SU-DHL-6 (cell line): ENCODE measurements around the gene DLX6.

ENCODE experiments used
- H2AFZ ChIP-seq: fragments of 200-600 bp; sonication (generic); 2 replicates; pipeline ENCODE4 v1.6.1; 2014; ENCODE audit warnings: low read depth, mild to moderate bottlenecking, moderate library complexity, mixed read lengths, antibody characterized with exemption, low read length; ENCODE audit not compliant: severe bottlenecking
- H3F3A ChIP-seq: fragments of 200-600 bp; shearing (Covaris generic); 2 replicates; pipeline ENCODE4 v1.6.0; 2016; ENCODE audit warnings: antibody characterized with exemption, mild to moderate bottlenecking; ENCODE audit not compliant: insufficient read depth
- H3K27ac ChIP-seq: fragments of 200-600 bp; sonication (generic); 2 replicates; pipeline ENCODE4 v1.5.1; 2016; ENCODE audit warnings: low read depth, mild to moderate bottlenecking, low read length, moderate library complexity, mixed read lengths
- H3K27me3 ChIP-seq: fragments of 200-600 bp; sonication (generic), shearing (Covaris generic); 2 replicates; pipeline ENCODE4 v1.6.0; 2014; ENCODE audit warnings: mild to moderate bottlenecking, low read length
- H3K36me3 ChIP-seq: fragments of 200-600 bp; sonication (generic); 2 replicates; pipeline ENCODE4 v1.6.1; 2014; ENCODE audit warnings: mild to moderate bottlenecking, low read length, mixed read lengths
- H3K4me2 ChIP-seq: fragments of 300-600, 200-600 bp; shearing (Covaris generic), sonication (generic); 2 replicates; pipeline ENCODE4 v1.6.0; 2014; ENCODE audit warnings: low read length, low read depth, mild to moderate bottlenecking; ENCODE audit not compliant: poor library complexity, severe bottlenecking
- H3K4me3 ChIP-seq: fragments of 200-600 bp; sonication (generic); 2 replicates; pipeline ENCODE4 v1.5.1; 2014; ENCODE audit warnings: antibody characterized with exemption, low read length, mild to moderate bottlenecking, mixed read lengths; ENCODE audit not compliant: insufficient read depth, poor library complexity, severe bottlenecking
- H3K79me2 ChIP-seq: fragments of 200-600 bp; sonication (generic); 2 replicates; pipeline ENCODE4 v1.6.1; 2014; ENCODE audit warnings: mild to moderate bottlenecking, low read length, moderate library complexity; ENCODE audit not compliant: insufficient read depth
- H3K9ac ChIP-seq: fragments of 200-600 bp; sonication (generic); 2 replicates; pipeline ENCODE4 v1.7.0; 2014; ENCODE audit warnings: mild to moderate bottlenecking, low read length
- H3K9me2 ChIP-seq: fragments of 200-600 bp; sonication (generic); replicated peaks from 2 replicates; pipeline ENCODE4 v1.6.1; 2014; ENCODE audit warnings: low read length; ENCODE audit not compliant: insufficient read depth
- H3K9me3 ChIP-seq: fragments of 200-600 bp; sonication (generic); 2 replicates; pipeline ENCODE4 v1.6.1; 2014; ENCODE audit warnings: low read length, mixed read lengths; ENCODE audit not compliant: insufficient read depth
- H4K20me1 ChIP-seq: fragments of 200-600 bp; sonication (generic); 2 replicates; pipeline ENCODE4 v1.6.1; 2014; ENCODE audit warnings: low read depth, mild to moderate bottlenecking, antibody characterized with exemption, low read length, moderate library complexity, mixed read lengths
- EZH2phosphoT487 ChIP-seq: fragments of 200-600 bp; sonication (generic), shearing (Covaris generic); conservative IDR thresholded peaks from 2 replicates; pipeline ENCODE4 v1.6.1; 2018; ENCODE audit warnings: mild to moderate bottlenecking, antibody characterized with exemption, low read length, moderate library complexity, mixed read lengths
- TF ChIP-seq, protein P1 (sequence below): fragments of 200-600 bp; sonication (generic); IDR thresholded peaks from one replicate; pipeline ENCODE4 v1.5.1; 2017; ENCODE audit warnings: antibody characterized with exemption, mild to moderate bottlenecking, low read length, moderate library complexity; ENCODE audit not compliant: insufficient read depth, poor library complexity, severe bottlenecking

Gene DLX6

DNA sequence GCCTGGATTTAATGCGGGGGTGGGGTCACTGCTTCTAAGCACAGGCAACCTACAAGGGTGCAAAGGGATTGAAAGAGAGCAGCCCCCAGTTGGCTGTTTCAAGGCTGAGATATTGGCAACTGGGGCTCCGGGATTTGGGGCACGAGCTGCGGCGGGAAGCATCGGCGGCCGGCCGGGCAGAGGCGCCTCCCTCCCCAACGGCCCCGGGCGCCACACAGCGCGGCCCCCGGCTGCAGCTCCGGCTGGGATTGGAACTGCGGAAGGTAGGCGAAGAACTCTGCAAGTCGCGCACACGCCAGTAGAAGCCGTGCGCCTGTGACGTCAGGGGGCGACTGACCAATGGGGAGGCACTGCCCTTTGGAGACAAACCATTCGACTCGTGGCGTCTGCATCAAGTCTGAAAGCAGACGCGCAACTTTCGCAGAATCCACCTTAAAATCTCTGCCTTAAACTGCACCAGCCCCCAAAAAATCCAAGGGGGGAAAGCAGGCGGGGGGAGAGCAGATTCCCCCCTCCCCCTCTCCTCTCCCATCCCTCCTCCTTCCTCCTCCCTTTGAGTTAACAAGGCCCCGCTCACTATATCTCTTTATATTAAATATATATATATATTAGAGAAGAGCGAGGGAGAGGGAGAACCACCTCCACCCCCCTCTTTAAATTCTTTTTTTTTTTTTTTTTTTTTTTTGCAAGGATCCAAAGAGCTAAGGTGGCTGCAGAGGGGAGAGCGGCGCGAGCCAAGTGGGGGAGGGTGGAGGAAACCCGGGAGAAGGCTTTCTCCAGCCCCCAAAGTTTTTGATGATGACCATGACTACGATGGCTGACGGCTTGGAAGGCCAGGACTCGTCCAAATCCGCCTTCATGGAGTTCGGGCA is at the start of gene DLX6:
TSS of gene DLX6 (plus strand) at position 371 of the 872 bp plus-strand sequence. CDS start at position 796, 425 bp downstream.
- Histone ChIP-seq H3K4me2 (no peak within 1 kb of the TSS), H3K79me2 (no peaks in the 10 kb centered on the region), H2AFZ (no peak within 1 kb of the TSS), H3K27ac (no peak within 1 kb of the TSS), H3K36me3 (no peaks in the 10 kb centered on the region), H3F3A (no peaks in the 10 kb centered on the region), H3K9me3 (no peaks in the 10 kb centered on the region), H3K9me2 (no peaks in the 10 kb centered on the region), H3K4me3 (no peak within 1 kb of the TSS), H4K20me1 (no peaks in the 10 kb centered on the region), H3K27me3 (no peaks in the 10 kb centered on the region), H3K9ac (no peak within 1 kb of the TSS)
- TF ChIP-seq, protein P1, sequence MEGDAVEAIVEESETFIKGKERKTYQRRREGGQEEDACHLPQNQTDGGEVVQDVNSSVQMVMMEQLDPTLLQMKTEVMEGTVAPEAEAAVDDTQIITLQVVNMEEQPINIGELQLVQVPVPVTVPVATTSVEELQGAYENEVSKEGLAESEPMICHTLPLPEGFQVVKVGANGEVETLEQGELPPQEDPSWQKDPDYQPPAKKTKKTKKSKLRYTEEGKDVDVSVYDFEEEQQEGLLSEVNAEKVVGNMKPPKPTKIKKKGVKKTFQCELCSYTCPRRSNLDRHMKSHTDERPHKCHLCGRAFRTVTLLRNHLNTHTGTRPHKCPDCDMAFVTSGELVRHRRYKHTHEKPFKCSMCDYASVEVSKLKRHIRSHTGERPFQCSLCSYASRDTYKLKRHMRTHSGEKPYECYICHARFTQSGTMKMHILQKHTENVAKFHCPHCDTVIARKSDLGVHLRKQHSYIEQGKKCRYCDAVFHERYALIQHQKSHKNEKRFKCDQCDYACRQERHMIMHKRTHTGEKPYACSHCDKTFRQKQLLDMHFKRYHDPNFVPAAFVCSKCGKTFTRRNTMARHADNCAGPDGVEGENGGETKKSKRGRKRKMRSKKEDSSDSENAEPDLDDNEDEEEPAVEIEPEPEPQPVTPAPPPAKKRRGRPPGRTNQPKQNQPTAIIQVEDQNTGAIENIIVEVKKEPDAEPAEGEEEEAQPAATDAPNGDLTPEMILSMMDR, result no peak
- TF ChIP-seq EZH2phosphoT487, result no peak

DNA sequence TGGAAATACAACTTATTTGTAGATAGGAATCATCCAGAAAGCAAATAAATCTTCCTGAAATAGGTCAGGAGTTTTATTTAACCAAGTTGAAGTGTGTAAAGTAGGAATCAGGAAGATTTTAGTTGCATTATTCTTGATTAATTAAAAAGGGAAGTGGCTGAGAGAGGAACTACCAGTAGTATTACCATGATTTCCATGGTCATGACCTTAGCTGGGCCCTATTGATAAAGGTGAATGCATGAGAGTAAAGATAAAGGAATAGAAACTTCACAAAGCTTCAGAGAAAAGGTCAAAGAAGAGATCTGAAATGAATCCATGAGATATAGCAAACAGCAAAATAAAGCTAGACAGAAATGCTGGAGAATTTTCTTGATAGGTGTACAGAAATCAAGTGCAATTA is 46.2 kb upstream of the DLX6 start:
- Histone ChIP-seq H3K36me3 (no peaks in the 10 kb centered on the region), H3K27ac (no peak overlapping the region), H2AFZ (no peak overlapping the region), H3K9ac (no peak overlapping the region), H3K9me3 (no peaks in the 10 kb centered on the region), H3K79me2 (no peaks in the 10 kb centered on the region), H3K9me2 (no peaks in the 10 kb centered on the region), H3K4me2 (no peak overlapping the region), H4K20me1 (no peaks in the 10 kb centered on the region), H3K4me3 (no peak overlapping the region), H3K27me3 (no peaks in the 10 kb centered on the region), H3F3A (no peaks in the 10 kb centered on the region)
- TF ChIP-seq EZH2phosphoT487, result no peak
- TF ChIP-seq, protein P1, result no peak

DNA sequence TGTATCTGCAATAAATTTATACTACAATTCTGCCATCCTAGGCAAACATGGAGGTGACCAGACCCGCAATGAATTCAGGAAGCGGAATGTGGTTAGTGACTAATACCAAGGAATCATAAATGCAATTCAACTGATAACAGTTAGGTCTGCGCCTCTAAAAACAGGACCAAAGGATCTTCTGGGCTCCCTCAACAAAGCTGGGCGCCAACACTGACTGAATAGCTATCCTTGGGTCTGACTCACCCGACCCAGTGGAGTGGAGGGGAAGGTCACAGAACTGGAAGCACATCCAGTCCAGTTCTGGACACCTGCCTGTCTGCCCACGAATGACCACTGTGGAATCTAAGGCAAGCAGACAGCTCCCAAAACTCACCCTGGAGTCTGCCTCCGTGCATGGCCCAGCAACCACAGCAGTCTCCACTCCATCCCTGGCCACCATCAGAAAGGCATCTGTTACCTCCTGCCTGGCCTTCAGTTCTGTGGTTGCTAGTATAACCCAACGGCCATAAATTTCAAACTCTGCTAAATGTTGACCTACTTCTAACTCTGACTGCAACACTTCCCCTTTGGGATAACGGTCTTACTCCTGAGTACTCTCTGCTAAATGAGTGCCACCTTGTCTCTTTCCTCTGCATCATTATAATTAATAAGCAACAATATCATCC is 43.0 kb upstream of the DLX6 start:
- no peaks in the 10 kb centered on the region for H3K36me3 ChIP-seq
- H3K4me2 ChIP-seq, result no peak overlapping the region
- no peaks in the 10 kb centered on the region for H3K27me3 ChIP-seq
- no peak overlapping the region for H3K4me3 ChIP-seq
- H3K9me3 ChIP-seq, result no peaks in the 10 kb centered on the region
- no peaks in the 10 kb centered on the region for H4K20me1 ChIP-seq
- no peaks in the 10 kb centered on the region for H3K9me2 ChIP-seq
- no peaks in the 10 kb centered on the region for H3K79me2 ChIP-seq
- no peaks in the 10 kb centered on the region for H3F3A ChIP-seq
- H3K27ac ChIP-seq, result no peak overlapping the region
- H3K9ac ChIP-seq, result no peak overlapping the region
- no peak overlapping the region for H2AFZ ChIP-seq
- TF ChIP-seq, protein P1, result no peak
- no peak for TF ChIP-seq EZH2phosphoT487
